Aorta (tissue), 5 donors: ENCODE measurements around the gene TMIGD3. TPM values are rescaled to one million over a fixed set of nuclear protein-coding genes. Genes with fewer than 3 reads are reported as not detected.

Source experiments
- ATAC-seq: fragments of 200-7000 bp; cut with Tn5 transposase; one replicate; pipeline ENCODE4 v1.9.1; 2022; ENCODE audit warnings: moderate library complexity; ENCODE audit not compliant: low FRiP score
- DNase-seq, 2 donors: peaks; one replicate each; pipeline ENCODE4 v3.0.0-alpha.2; 2020
- H3K27ac ChIP-seq, 2 donors: one replicate each; pipeline ENCODE4 v1.5.1; 2013; ENCODE audit warnings: low read length in 2 of 2, mild to moderate bottlenecking in 2 of 2, moderate library complexity in 2 of 2, control low read depth in 1 of 2, inconsistent platforms in 1 of 2, low read depth in 1 of 2
- H3K27me3 ChIP-seq, 2 donors: one replicate each; pipeline ENCODE4 v1.6.1; 2013; ENCODE audit warnings: control low read depth in 1 of 2, low read length in 1 of 2, mild to moderate bottlenecking in 1 of 2, moderate library complexity in 1 of 2; ENCODE audit not compliant: insufficient read depth in 2 of 2, control insufficient read depth in 1 of 2
- H3K36me3 ChIP-seq, 2 donors: one replicate each; pipeline ENCODE4 v1.6.1; 2013; ENCODE audit warnings: control low read depth in 1 of 2, low read length in 1 of 2, mild to moderate bottlenecking in 1 of 2; ENCODE audit not compliant: insufficient read depth in 2 of 2, control insufficient read depth in 1 of 2
- H3K4me1 ChIP-seq, 2 donors: one replicate each; pipeline ENCODE4 v1.6.1; 2013; ENCODE audit warnings: low read length in 2 of 2, control low read depth in 1 of 2, mild to moderate bottlenecking in 1 of 2, moderate library complexity in 1 of 2; ENCODE audit not compliant: insufficient read depth in 2 of 2, control insufficient read depth in 1 of 2
- H3K4me3 ChIP-seq, 2 donors: one replicate each; pipeline ENCODE4 v1.5.1; 2013; ENCODE audit warnings: low read length in 2 of 2, control low read depth in 1 of 2, mild to moderate bottlenecking in 1 of 2
- H3K9me3 ChIP-seq: one replicate; pipeline ENCODE4 v1.6.1; 2013; ENCODE audit warnings: mild to moderate bottlenecking, low read length; ENCODE audit not compliant: control insufficient read depth
- WGBS, 2 donors: extraction: QIAGEN DNeasy Blood & Tissue Kit; methylation state at CpG; one replicate each; pipeline ENCODE4 v1.1.7; 2013; 5-methylcytosine and 5-hydroxymethylcytosine counted together
- intact Hi-C, 2 donors: fragments of 100-400 bp; cut with DNase I; formaldehyde crosslinking; loops; one replicate each; pipeline versions ENCODE4 v1.14.2 to v1.15.0; 2022
- polyA plus RNA-seq, 2 donors: library from polyadenylated mRNA; stranded (reverse); fragments of 200-250 nt; gene quantifications; one replicate each; pipeline ENCODE4 v1.2.3, GENCODE V29; 2013
- total RNA-seq, 2 donors: library from RNA; stranded (reverse); fragmentation: NEBNext Ultra II Directional; extraction: Animal tissue kit (Norgen Biotek cat#: 25700); gene quantifications; one replicate each; pipeline ENCODE4 v1.2.1, GENCODE V29; 2021
- donor health status: healthy with polysubstance abuse.
- donor health status: Bipolar disorder and iron deficiency.
- donor health status: DM: no; HTN: no; CAD: no.
- donor health status: DM: no; HTN: no; CAD: no.
- donor health status: DM: yes; HTN: yes; CAD: no.

The TMIGD3 gene
- total and polyA plus RNA-seq, 4 donors, result 1.3 to 7.3 (median 5.0) TPM

DNA sequence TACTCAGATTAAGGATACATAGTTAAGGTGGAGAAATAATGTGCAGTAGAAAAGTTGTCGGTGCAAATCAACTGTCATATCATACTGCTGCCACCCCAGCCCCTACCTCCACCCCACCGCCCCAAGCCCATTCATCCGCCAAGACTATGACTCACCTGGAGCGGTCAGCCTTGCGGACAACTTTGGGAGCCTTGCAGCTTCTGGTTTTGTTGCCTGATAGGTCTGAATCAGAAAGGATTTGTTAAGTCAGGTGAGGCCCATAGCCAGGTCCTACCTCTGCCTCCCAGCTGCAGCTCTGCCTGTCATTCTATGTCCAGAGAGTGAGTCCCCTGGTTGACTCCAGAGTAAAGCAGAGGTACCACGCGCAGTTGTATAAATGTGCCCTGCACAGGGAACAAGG is 17.0 kb downstream of the TMIGD3 start:
- ATAC-seq, result no peak
- no peak for DNase-seq
- Histone ChIP-seq H3K9me3 (no peaks in the 10 kb centered on the region), H3K36me3 (no peaks in the 10 kb centered on the region), H3K27me3 (no peaks in the 10 kb centered on the region), H3K27ac (no peak overlapping the region), H3K4me1 (no peaks in the 10 kb centered on the region), H3K4me3 (no peak overlapping the region)
- 95% methylated on average over 7 of the region's 7 CpGs for WGBS, 2 donors
- intact Hi-C loops, result loop anchor here in 1 of 2 donors (10.0 kb wide), 1 partner anchor 268 kb away; the partner anchor contains the start of gene DDX20

GRCh38 chr1:111484391-111485026 is 18.9 kb downstream of the TMIGD3 start:
- H3K4me1 ChIP-seq, result no peaks in the 10 kb centered on the region
- H3K4me3 ChIP-seq, result no peak overlapping the region
- no peaks in the 10 kb centered on the region for H3K27me3 ChIP-seq
- DNase-seq, result no peak
- no peaks in the 10 kb centered on the region for H3K36me3 ChIP-seq
- no peak for ATAC-seq
- H3K27ac ChIP-seq, result no peak overlapping the region
- intact Hi-C loops, result loop anchor here (5.0 to 10.0 kb wide), 2 partner anchors 263 to 270 kb away; partner anchors contain the start of gene DDX20 (in 1 of the 2)
- H3K9me3 ChIP-seq, result no peaks in the 10 kb centered on the region

GRCh38 chr1:111483876-111484275 is 19.6 kb downstream of the TMIGD3 start:
- no peak overlapping the region for H3K27ac ChIP-seq
- ATAC-seq (no peak), DNase-seq (no peak)
- H3K4me3 ChIP-seq, result no peak overlapping the region
- intact Hi-C loops, result loop anchor here (5.0 to 10.0 kb wide), 2 partner anchors 263 to 271 kb away; partner anchors contain the start of gene DDX20 (in 1 of the 2)
- H3K9me3 ChIP-seq, result no peaks in the 10 kb centered on the region
- no peaks in the 10 kb centered on the region for H3K36me3 ChIP-seq
- H3K27me3 ChIP-seq, result no peaks in the 10 kb centered on the region
- no peaks in the 10 kb centered on the region for H3K4me1 ChIP-seq
- WGBS, 2 donors, result 92 to 95% methylated on average over 2 of the region's 2 CpGs

- WGBS, 2 donors, result 27 to 37% methylated on average over 3 of the region's 3 CpGs
- DNase-seq, result no peak
Observed at GRCh38 chr1:111483166-111483565, 20.3 kb downstream of the TMIGD3 start.

DNA sequence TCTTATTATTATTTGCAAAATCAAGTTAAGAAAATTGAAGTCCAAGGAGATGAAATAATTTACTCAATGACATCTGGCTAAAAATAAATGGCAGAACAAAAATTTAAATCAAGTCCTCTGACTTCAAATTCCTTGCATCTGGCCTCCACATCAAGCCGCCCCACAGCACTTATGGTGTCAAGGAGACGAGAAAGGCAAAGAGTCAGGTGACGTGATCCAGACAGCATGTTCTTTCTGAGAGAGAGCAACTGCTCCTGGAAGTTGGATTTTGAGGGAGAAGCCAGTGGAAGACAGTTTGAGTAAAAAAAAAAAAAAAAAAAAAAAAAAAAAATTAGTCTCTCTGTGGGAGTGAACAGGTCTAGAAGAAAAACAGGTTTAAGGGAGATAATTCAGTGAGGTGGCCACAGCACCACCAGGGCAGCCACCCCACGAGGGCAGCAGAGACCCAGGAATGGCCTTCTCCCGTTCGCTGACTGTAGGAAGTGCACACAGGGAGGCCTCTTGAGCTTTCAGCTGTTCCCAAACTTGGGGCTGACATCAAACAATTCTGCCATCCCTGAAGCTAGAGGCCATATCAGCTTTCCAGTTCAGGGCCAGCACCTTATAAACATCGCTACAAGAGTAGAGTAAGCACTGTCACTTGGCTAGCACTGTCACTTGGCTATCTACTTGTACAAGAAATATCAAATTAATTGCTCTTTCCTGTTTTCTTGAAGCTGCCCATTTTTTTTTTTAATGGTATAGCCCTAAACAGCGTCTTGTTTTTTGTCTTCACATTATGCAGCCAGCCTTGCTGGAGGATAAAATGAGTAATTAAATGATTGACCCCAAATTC is 21.8 kb downstream of the TMIGD3 start:
- WGBS, 2 donors, result 39 to 46% methylated on average over 8 of the region's 8 CpGs
- intact Hi-C loops, result loop anchor here (2.0 to 10.0 kb wide), 3 partner anchors 266 to 287 kb away; partner anchors contain the start of gene DDX20 (in 1 of the 2)

More at GRCh38 chr1:111483166-111483565, 20.3 kb downstream of the TMIGD3 start:
- ATAC-seq, result no peak
- no peaks in the 10 kb centered on the region for H3K36me3 ChIP-seq
- no peak overlapping the region for H3K27ac ChIP-seq
- H3K9me3 ChIP-seq, result no peaks in the 10 kb centered on the region
- no peak overlapping the region for H3K4me3 ChIP-seq
- H3K27me3 ChIP-seq, result no peaks in the 10 kb centered on the region
- intact Hi-C loops, result loop anchor here (5.0 to 10.0 kb wide), 2 partner anchors 264 to 272 kb away; partner anchors contain the start of gene DDX20 (in 1 of the 2)
- H3K4me1 ChIP-seq, result no peaks in the 10 kb centered on the region

DNA sequence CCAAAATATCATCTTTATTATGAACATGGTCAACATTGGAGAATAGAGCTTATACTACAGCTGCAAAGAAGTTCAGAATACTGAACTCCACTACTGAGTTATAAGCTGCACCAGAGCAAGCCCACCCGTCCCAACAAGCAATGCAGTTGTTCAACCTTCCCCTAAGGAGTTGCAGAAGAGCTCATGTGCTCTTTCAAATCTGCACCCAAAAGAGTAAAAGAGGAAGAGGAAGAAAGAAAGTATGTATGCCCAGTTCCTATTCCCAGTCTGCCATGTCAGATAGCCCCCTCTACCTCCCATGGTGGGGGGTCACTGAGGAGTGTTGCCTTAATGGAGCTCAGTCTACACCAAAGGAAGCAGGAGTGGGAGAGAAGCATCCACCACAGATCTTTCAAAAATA is 22.8 kb downstream of the TMIGD3 start:
- intact Hi-C loops, result loop anchor here (2.0 to 10.0 kb wide), 3 partner anchors 267 to 288 kb away; partner anchors contain the start of gene DDX20 (in 1 of the 2)
- 47 to 53% methylated on average over 1 of the region's 1 CpG for WGBS, 2 donors
- H3K4me1 ChIP-seq, result no peaks in the 10 kb centered on the region
- H3K27me3 ChIP-seq, result no peaks in the 10 kb centered on the region
- H3K4me3 ChIP-seq, result no peak overlapping the region
- H3K27ac ChIP-seq, result no peak overlapping the region
- DNase-seq (no peak), ATAC-seq (no peak)
- no peaks in the 10 kb centered on the region for H3K9me3 ChIP-seq
- peaks cover 0 to 4% of the 10 kb centered on the region in 2 donors for H3K36me3 ChIP-seq

More for the DNA sequence above, 21.8 kb downstream of the TMIGD3 start:
- no peaks in the 10 kb centered on the region for H3K9me3 ChIP-seq
- no peaks in the 10 kb centered on the region for H3K27me3 ChIP-seq
- peaks cover 0 to 4% of the 10 kb centered on the region in 2 donors for H3K36me3 ChIP-seq
- H3K27ac ChIP-seq, result no peak overlapping the region
- H3K4me1 ChIP-seq, result no peaks in the 10 kb centered on the region
- ATAC-seq, result peak; percentile 93
- DNase-seq, result peak; percentile 87 to 92
- H3K4me3 ChIP-seq, result no peak overlapping the region

- no peaks in the 10 kb centered on the region for H3K9me3 ChIP-seq
- H3K27me3 ChIP-seq, result no peaks in the 10 kb centered on the region
Observed at GRCh38 chr1:111476761-111477309, 26.6 kb downstream of the TMIGD3 start.

GRCh38 chr1:111476214-111476613 is 27.2 kb downstream of the TMIGD3 start:
- Histone ChIP-seq H3K27me3 (no peaks in the 10 kb centered on the region), H3K36me3 (peaks cover 0 to 4% of the 10 kb centered on the region in 2 donors), H3K4me1 (peaks cover 0 to 2% of the 10 kb centered on the region in 2 donors), H3K9me3 (no peaks in the 10 kb centered on the region), H3K27ac (no peak overlapping the region), H3K4me3 (no peak overlapping the region)
- no peak for DNase-seq
- no peak for ATAC-seq
- intact Hi-C loops, result no loop called here

More at GRCh38 chr1:111476761-111477309, 26.6 kb downstream of the TMIGD3 start:
- H3K4me3 ChIP-seq, result no peak overlapping the region
- WGBS, 2 donors, result 73 to 79% methylated on average over 2 of the region's 2 CpGs
- no peak for ATAC-seq
- intact Hi-C loops, result no loop called here
- no peak overlapping the region for H3K27ac ChIP-seq
- no peak for DNase-seq
- H3K36me3 ChIP-seq, result peaks cover 0 to 4% of the 10 kb centered on the region in 2 donors
- peaks cover 0 to 2% of the 10 kb centered on the region in 2 donors for H3K4me1 ChIP-seq
